Measurements from ENCODE around the gene VKORC1.

DNA sequence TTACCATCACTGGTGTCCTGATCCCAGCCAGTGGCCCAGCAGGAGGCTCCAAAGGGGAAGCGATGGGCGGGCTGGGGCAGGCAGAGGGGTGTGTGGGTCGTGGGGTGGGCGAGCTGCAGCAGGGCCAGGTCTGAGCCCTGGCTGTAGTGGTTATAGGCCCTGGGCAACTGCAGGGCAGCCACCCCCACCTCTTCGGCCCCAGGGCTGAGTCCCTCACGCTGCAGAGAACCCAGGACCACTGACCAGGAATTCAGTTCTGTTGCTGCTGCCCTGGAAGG, 8.0 kb downstream of the VKORC1 start:
- TF ChIP-seq, protein P1, sequence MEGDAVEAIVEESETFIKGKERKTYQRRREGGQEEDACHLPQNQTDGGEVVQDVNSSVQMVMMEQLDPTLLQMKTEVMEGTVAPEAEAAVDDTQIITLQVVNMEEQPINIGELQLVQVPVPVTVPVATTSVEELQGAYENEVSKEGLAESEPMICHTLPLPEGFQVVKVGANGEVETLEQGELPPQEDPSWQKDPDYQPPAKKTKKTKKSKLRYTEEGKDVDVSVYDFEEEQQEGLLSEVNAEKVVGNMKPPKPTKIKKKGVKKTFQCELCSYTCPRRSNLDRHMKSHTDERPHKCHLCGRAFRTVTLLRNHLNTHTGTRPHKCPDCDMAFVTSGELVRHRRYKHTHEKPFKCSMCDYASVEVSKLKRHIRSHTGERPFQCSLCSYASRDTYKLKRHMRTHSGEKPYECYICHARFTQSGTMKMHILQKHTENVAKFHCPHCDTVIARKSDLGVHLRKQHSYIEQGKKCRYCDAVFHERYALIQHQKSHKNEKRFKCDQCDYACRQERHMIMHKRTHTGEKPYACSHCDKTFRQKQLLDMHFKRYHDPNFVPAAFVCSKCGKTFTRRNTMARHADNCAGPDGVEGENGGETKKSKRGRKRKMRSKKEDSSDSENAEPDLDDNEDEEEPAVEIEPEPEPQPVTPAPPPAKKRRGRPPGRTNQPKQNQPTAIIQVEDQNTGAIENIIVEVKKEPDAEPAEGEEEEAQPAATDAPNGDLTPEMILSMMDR (IDR thresholded peaks at IDR 0.05) = no peak
- no peak for TF ChIP-seq MXI1 (IDR thresholded peaks at IDR 0.05; ENCODE audit: low read depth, low read length)
- TF ChIP-seq, protein P2, sequence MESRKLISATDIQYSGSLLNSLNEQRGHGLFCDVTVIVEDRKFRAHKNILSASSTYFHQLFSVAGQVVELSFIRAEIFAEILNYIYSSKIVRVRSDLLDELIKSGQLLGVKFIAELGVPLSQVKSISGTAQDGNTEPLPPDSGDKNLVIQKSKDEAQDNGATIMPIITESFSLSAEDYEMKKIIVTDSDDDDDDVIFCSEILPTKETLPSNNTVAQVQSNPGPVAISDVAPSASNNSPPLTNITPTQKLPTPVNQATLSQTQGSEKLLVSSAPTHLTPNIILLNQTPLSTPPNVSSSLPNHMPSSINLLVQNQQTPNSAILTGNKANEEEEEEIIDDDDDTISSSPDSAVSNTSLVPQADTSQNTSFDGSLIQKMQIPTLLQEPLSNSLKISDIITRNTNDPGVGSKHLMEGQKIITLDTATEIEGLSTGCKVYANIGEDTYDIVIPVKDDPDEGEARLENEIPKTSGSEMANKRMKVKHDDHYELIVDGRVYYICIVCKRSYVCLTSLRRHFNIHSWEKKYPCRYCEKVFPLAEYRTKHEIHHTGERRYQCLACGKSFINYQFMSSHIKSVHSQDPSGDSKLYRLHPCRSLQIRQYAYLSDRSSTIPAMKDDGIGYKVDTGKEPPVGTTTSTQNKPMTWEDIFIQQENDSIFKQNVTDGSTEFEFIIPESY (IDR thresholded peaks at IDR 0.05; ENCODE audit: borderline replicate concordance, low read depth) = no peak
- TF ChIP-seq POLR2AphosphoS5 (IDR thresholded peaks at IDR 0.05; ENCODE audit: low read depth, low read length) = no peak
- no peak for TF ChIP-seq TAF1 (IDR thresholded peaks at IDR 0.05; ENCODE audit: borderline replicate concordance, low read depth, low read length)
- no peak for TF ChIP-seq RCOR1 (IDR thresholded peaks at IDR 0.05; ENCODE audit: low read length)

Data from SK-N-SH (cell line).